ENCODE data around the gene NLRP6. TPM values are rescaled to one million over a fixed set of nuclear protein-coding genes. Genes with fewer than 3 reads are reported as not detected.

The NLRP6 gene
- polyA plus RNA-seq, 1 of the 3 experiments (the other 2 are of a cell fraction) = not detected

GRCh38 chr11:334264-334994 is 56.2 kb downstream of the NLRP6 start:
- WGBS (ENCODE audit: low lambda C conversion rate) = 88% methylated on average over 25 of the region's 25 CpGs
- Histone ChIP-seq H3K27ac (ENCODE audit: low read depth in 2 of 2, low read length in 1 of 2) (no peak overlapping the region), H4K20me1 (ENCODE audit: insufficient read depth) (no peaks in the 10 kb centered on the region), H3K9ac (no peak overlapping the region), H3F3A (replicated peaks; ENCODE audit: insufficient read depth) (no peaks in the 10 kb centered on the region), H3K4me2 (no peak overlapping the region), H3K79me2 (ENCODE audit: insufficient read depth) (no peaks in the 10 kb centered on the region), H3K27me3 (ENCODE audit: insufficient read depth) (no peaks in the 10 kb centered on the region), H3K4me3 (ENCODE audit: low read depth in 2 of 2, low read length in 1 of 2) (no peak overlapping the region), H2AFZ (ENCODE audit: low read depth) (no peak overlapping the region), H3K4me1 (ENCODE audit: control insufficient read depth in 1 of 2, insufficient read depth in 2 of 2, low read depth in 1 of 2, low read length in 1 of 2) (no peaks in the 10 kb centered on the region; a peak in 1 of 4 replicates), H3K36me3 (replicated peaks in 1 of 2; ENCODE audit: control insufficient read depth in 1 of 2, insufficient read depth in 2 of 2, low read length in 1 of 2) (no peaks in the 10 kb centered on the region), H3K9me2 (no peaks in the 10 kb centered on the region), H3K9me3 (no peaks in the 10 kb centered on the region)
- TF ChIP-seq FOXJ3 (CRISPR knock-in tag; IDR thresholded peaks at IDR 0.05) (no peak), SIN3A (IDR thresholded peaks at IDR 0.05; ENCODE audit: borderline replicate concordance, low read depth, low read length) (no peak), NFIC (IDR thresholded peaks at IDR 0.05; ENCODE audit: borderline replicate concordance) (no peak), POLR2AphosphoS5 (IDR thresholded peaks at IDR 0.05; ENCODE audit: low read depth, low read length) (no peak), ZBTB33 (IDR thresholded peaks at IDR 0.05; ENCODE audit: borderline replicate concordance, low read depth) (no peak), NRF1 (IDR thresholded peaks at IDR 0.05; ENCODE audit: low read depth, low read length) (no peak), MEF2A (IDR thresholded peaks at IDR 0.05; ENCODE audit: borderline replicate concordance, low read depth) (no peak), TCF12 (IDR thresholded peaks at IDR 0.05) (no peak), MAX (IDR thresholded peaks at IDR 0.05; ENCODE audit: low read depth) (no peak), CTCF (IDR thresholded peaks at IDR 0.05) (no peak), EP300 (IDR thresholded peaks at IDR 0.05; ENCODE audit: borderline replicate concordance in 1 of 2, low read depth in 1 of 2, low read length in 1 of 2) (no peak), RAD21 (IDR thresholded peaks at IDR 0.05; ENCODE audit: low read length) (no peak), FOSL2 (IDR thresholded peaks at IDR 0.05; ENCODE audit: borderline replicate concordance, low read depth) (no peak), RXRA (IDR thresholded peaks at IDR 0.05; ENCODE audit: borderline replicate concordance, low read depth) (no peak), TAF1 (IDR thresholded peaks at IDR 0.05; ENCODE audit: borderline replicate concordance, low read depth, low read length) (no peak), RCOR1 (IDR thresholded peaks at IDR 0.05; ENCODE audit: low read length) (no peak)
- no peak for DNase-seq
- ChIA-PET CTCF (interaction anchor here (1.3 kb wide), 1 partner anchor 28 kb away, joined by 4 read pairs; no protein-coding TSS in a partner anchor), POLR2A (no interaction called here)

Small RNA genes within 50 kb of the gene (small RNA-seq; reads per million reads assigned to genes)
- 0 reads per million in 7 experiments for gene AC136475.6

Other genes with a start within 250 kb of the NLRP6 start
- not detected in 2 replicates for gene SCGB1C1, start 85.3 kb upstream of the NLRP6 start, polyA plus RNA-seq (2012; rRNA removed)
- 56.9 and 67.5 TPM in 2 replicates for gene BET1L, start 71.0 kb upstream of the NLRP6 start, polyA plus RNA-seq (2012; rRNA removed)
- gene RIC8A, start 70.7 kb upstream of the NLRP6 start, polyA plus RNA-seq (2012; rRNA removed) = 115 and 127 TPM in 2 replicates
- gene SIRT3, start 42.1 kb upstream of the NLRP6 start, polyA plus RNA-seq (2012; rRNA removed) = 34.4 and 40.1 TPM in 2 replicates
- gene PSMD13, start 41.4 kb upstream of the NLRP6 start, polyA plus RNA-seq (2012; rRNA removed) = 196 and 227 TPM in 2 replicates
- gene PGGHG, start 10.7 kb downstream of the NLRP6 start, polyA plus RNA-seq (2012; rRNA removed) = 19.9 and 26.5 TPM in 2 replicates
- gene IFITM5, start 21.1 kb downstream of the NLRP6 start, polyA plus RNA-seq (2012; rRNA removed) = not detected in 2 replicates
- 398 and 518 TPM in 2 replicates for gene IFITM2, start 29.4 kb downstream of the NLRP6 start, polyA plus RNA-seq (2012; rRNA removed)
- 15.3 and 19.4 TPM in 2 replicates for gene IFITM1, start 35.6 kb downstream of the NLRP6 start, polyA plus RNA-seq (2012; rRNA removed)
- gene IFITM3, start 42.5 kb downstream of the NLRP6 start, polyA plus RNA-seq (2012; rRNA removed) = 229 and 326 TPM in 2 replicates
- 58.6 and 66.7 TPM in 2 replicates for gene B4GALNT4, start 91.1 kb downstream of the NLRP6 start, polyA plus RNA-seq (2012; rRNA removed)
- gene PKP3, start 115.8 kb downstream of the NLRP6 start, polyA plus RNA-seq (2012; rRNA removed) = 1.4 and 2.4 TPM in 2 replicates
- gene SIGIRR, start 136.6 kb downstream of the NLRP6 start, polyA plus RNA-seq (2012; rRNA removed) = 22.4 and 32.5 TPM in 2 replicates
- gene ANO9, start 163.6 kb downstream of the NLRP6 start, polyA plus RNA-seq (2012; rRNA removed) = 0.06 and 0.12 TPM in 2 replicates
- gene PTDSS2, start 171.9 kb downstream of the NLRP6 start, polyA plus RNA-seq (2012; rRNA removed) = 25.6 and 28.6 TPM in 2 replicates
- gene RNH1, start 228.8 kb downstream of the NLRP6 start, polyA plus RNA-seq (2012; rRNA removed) = 135 and 147 TPM in 2 replicates

Data from SK-N-SH (cell line).